Measurements from ENCODE around the gene CSNK1E.

Gene CSNK1E

DNA sequence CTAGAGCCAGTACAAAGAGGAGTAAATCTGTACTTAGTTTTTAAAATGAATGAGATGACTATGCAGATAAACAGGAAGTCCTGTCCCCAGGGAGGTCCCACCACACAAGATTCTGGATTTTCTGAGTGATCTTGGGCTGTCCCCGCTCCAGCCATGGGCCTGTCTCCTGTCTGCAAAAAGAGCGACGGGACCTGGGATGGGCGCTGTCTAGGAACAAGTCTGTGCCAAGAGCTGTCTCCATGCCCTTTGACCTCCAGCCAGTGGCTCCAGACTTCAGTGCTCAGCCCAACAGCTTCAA lies 6.0 kb downstream of the CSNK1E start:
- TF ChIP-seq, protein P1, sequence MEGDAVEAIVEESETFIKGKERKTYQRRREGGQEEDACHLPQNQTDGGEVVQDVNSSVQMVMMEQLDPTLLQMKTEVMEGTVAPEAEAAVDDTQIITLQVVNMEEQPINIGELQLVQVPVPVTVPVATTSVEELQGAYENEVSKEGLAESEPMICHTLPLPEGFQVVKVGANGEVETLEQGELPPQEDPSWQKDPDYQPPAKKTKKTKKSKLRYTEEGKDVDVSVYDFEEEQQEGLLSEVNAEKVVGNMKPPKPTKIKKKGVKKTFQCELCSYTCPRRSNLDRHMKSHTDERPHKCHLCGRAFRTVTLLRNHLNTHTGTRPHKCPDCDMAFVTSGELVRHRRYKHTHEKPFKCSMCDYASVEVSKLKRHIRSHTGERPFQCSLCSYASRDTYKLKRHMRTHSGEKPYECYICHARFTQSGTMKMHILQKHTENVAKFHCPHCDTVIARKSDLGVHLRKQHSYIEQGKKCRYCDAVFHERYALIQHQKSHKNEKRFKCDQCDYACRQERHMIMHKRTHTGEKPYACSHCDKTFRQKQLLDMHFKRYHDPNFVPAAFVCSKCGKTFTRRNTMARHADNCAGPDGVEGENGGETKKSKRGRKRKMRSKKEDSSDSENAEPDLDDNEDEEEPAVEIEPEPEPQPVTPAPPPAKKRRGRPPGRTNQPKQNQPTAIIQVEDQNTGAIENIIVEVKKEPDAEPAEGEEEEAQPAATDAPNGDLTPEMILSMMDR (IDR thresholded peaks at IDR 0.05; ENCODE audit: poor library complexity, severe bottlenecking): no peak

DNA sequence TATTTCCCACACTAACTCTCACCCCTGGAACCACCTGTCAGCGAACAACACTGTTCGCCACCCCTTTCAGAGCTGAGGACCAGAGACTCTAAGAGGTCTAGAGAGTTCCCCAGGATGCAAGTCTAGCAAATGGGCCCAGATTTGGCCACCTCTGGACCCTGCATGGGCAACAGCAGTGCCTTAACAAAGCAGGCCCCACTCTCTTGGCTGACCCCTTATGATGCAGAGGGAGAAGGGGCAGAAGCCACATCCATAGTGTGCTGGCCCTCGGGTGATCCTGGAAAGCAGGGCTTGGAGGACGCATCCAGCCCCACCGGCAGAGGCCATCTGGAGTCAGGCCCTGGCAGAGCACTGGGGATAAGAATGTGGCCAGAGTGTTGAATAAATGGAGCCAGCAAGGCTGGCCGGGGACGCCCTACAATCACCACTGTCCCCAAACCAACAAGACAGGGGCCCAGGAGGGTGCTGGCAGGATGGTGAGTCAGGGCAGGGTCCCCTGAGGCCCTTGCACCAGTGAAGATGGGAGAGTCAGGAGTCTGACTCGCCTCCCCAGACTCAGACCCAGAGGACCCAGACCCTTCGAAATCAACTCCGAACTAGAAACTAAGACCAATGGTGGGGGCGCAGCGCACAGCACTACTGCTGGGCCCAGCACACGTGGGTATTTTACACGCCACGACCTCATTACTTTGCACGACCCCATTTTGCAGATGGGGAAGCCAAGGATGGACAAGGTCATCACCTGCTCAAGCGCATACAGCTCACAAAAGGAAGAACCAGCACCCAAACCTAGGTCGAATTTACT lies 6.5 kb downstream of the CSNK1E start:
- no peaks in the 10 kb centered on the region for H3K9me3 ChIP-seq (ENCODE audit: severe bottlenecking)
- H3K4me3 ChIP-seq (ENCODE audit: severe bottlenecking): no peak overlapping the region
- H3K4me1 ChIP-seq (ENCODE audit: insufficient read depth, poor library complexity, severe bottlenecking): peaks cover 84% of the 10 kb centered on the region
- no peak for ATAC-seq (ENCODE audit: low read depth)
- DNase-seq (ENCODE audit: low spot score): no peak
- TF ChIP-seq, protein P1 (IDR thresholded peaks at IDR 0.05; ENCODE audit: poor library complexity, severe bottlenecking): no peak
- peak overlapping the region; percentile 98 for H3K27ac ChIP-seq (ENCODE audit: poor library complexity, severe bottlenecking)
- peaks cover 82% of the 10 kb centered on the region for H3K36me3 ChIP-seq (ENCODE audit: low read depth)
- H3K27me3 ChIP-seq (ENCODE audit: insufficient read depth, poor library complexity, severe bottlenecking): no peaks in the 10 kb centered on the region

More for the DNA sequence above, 6.0 kb downstream of the CSNK1E start:
- ATAC-seq (ENCODE audit: low read depth) (no peak), DNase-seq (ENCODE audit: low spot score) (no peak)
- no peak overlapping the region for H3K4me3 ChIP-seq (ENCODE audit: severe bottlenecking)
- H3K4me1 ChIP-seq (ENCODE audit: insufficient read depth, poor library complexity, severe bottlenecking): peaks cover 78% of the 10 kb centered on the region
- no peaks in the 10 kb centered on the region for H3K9me3 ChIP-seq (ENCODE audit: severe bottlenecking)
- peaks cover 82% of the 10 kb centered on the region for H3K36me3 ChIP-seq (ENCODE audit: low read depth)
- H3K27me3 ChIP-seq (ENCODE audit: insufficient read depth, poor library complexity, severe bottlenecking): no peaks in the 10 kb centered on the region
- peak overlapping the region; percentile 98 for H3K27ac ChIP-seq (ENCODE audit: poor library complexity, severe bottlenecking)

DNA sequence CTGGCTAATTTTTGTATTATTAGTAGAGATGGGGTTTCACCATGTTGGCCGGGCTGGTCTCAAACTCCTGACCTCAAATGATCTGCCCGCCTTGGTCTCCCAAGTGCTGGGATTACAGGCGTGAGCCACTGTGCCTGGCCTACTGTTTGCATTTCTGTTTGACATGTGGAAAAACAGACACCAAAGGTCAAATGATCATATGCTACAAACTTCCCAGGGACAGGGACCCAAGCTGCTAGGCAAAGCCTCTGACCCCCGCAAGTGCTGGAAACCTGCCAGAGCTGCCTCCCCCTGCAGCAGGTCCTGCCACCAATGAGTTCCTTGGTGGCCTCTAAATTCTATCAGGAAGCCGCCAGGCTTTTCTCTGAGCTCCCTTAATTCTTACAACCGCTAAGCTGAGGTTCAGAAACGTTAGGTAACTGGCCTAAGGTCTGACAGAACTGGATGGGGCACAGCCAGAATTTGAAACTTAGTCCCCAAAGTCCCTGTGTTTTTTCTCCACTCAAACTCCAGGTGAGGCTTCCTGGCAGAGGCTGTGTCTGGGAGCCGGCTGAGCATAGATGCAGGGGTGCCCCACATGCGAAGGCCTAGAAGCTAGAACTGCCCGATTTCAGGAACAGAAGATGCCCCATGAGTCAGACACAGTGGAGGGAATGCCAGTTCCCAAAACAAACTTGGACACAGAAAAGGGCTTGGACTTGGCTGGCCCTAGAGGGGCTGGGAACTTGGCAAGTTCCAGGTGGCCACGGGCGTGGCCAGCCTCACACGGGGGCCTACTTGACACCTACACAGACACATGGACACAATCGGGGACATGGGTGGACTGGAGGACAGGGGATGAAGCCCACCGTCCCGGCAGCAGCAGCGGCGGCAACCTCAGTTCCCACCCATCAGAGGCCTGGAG lies 7.4 kb downstream of the CSNK1E start:
- no peaks in the 10 kb centered on the region for H3K27me3 ChIP-seq (ENCODE audit: insufficient read depth, poor library complexity, severe bottlenecking)
- peaks cover 90% of the 10 kb centered on the region for H3K4me1 ChIP-seq (ENCODE audit: insufficient read depth, poor library complexity, severe bottlenecking)
- DNase-seq (ENCODE audit: low spot score) (no peak), ATAC-seq (ENCODE audit: low read depth) (no peak)
- TF ChIP-seq, protein P1 (IDR thresholded peaks at IDR 0.05; ENCODE audit: poor library complexity, severe bottlenecking): no peak
- no peak overlapping the region for H3K4me3 ChIP-seq (ENCODE audit: severe bottlenecking)
- H3K27ac ChIP-seq (ENCODE audit: poor library complexity, severe bottlenecking): peak overlapping the region; percentile 98
- H3K9me3 ChIP-seq (ENCODE audit: severe bottlenecking): no peaks in the 10 kb centered on the region
- H3K36me3 ChIP-seq (ENCODE audit: low read depth): peaks cover 90% of the 10 kb centered on the region

DNA sequence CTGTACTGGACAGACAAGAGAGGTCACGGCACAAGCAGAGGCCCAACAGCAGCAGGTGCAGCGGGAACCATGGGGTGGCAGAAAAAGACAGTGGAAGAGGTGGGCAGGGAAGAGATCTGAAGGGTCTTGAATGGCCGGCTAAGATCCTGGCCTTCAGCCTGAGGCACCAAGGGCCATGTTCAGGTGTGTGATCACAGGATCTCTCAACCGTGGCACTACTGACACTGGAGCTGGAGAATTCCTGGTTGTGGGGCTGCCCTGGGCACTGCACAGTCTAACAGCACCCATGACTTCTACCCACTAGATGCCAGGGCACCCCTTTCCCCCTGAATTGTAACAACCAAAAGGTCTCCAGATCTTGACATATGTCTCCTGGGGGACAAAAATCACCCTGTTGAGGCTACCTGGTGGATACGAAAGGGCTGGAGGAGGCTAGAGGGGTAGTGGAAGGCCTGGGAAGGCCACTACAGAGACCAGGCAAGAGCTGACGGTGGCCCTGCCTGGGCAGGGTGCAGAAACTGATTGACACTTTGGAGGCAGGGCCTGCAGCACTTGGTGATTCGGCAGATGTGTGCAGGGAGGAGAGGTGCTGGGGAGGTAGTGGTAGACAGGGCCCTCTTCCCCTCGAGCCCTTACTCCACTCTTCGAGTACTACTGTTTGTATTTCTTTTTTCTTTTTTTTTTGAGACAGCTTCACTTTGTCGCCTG lies 8.3 kb downstream of the CSNK1E start:
- no peak for ATAC-seq (ENCODE audit: low read depth)
- Histone ChIP-seq H3K4me1 (ENCODE audit: insufficient read depth, poor library complexity, severe bottlenecking) (peaks cover 94% of the 10 kb centered on the region), H3K36me3 (ENCODE audit: low read depth) (peaks cover 99% of the 10 kb centered on the region), H3K27ac (ENCODE audit: poor library complexity, severe bottlenecking) (peak overlapping the region; percentile 98), H3K9me3 (ENCODE audit: severe bottlenecking) (no peaks in the 10 kb centered on the region), H3K27me3 (ENCODE audit: insufficient read depth, poor library complexity, severe bottlenecking) (no peaks in the 10 kb centered on the region), H3K4me3 (ENCODE audit: severe bottlenecking) (no peak overlapping the region)
- TF ChIP-seq, protein P1 (IDR thresholded peaks at IDR 0.05; ENCODE audit: poor library complexity, severe bottlenecking): no peak
- no peak for DNase-seq (ENCODE audit: low spot score)

Data from RWPE2 (cell line).